Cardiac muscle cell (in vitro differentiated cells and primary cell): Measurements from ENCODE around the gene GATAD2A. TPM values are rescaled to one million over a fixed set of nuclear protein-coding genes. Genes with fewer than 3 reads are reported as not detected.

Experiments used
- DNase-seq, 2 donors: peaks; one replicate each; pipeline versions ENCODE4 v3.0.0 to v3.0.0-alpha.2; 2010 to 2017; ENCODE audit warnings: low read depth in 1 of 2, low spot score in 1 of 2
- H3K27ac ChIP-seq: fragments of 200-600 bp; sonication (generic); 2 replicates; pipeline ENCODE4 v1.5.1; 2016
- H3K27me3 ChIP-seq: fragments of 200-600 bp; sonication (generic); 2 replicates; pipeline ENCODE4 v1.6.0; 2016; ENCODE audit warnings: control low read depth
- H3K36me3 ChIP-seq: fragments of 200-600 bp; sonication (generic); 2 replicates; pipeline ENCODE4 v1.5.1; 2016; ENCODE audit warnings: control low read depth
- H3K4me1 ChIP-seq: fragments of 200-600 bp; sonication (generic); 2 replicates; pipeline ENCODE4 v1.8.1; 2017; ENCODE audit warnings: low read depth, mild to moderate bottlenecking, mixed run types
- H3K4me3 ChIP-seq: fragments of 200-600 bp; sonication (generic); 2 replicates; pipeline ENCODE4 v1.5.1; 2016; ENCODE audit warnings: mild to moderate bottlenecking
- H3K9me3 ChIP-seq: fragments of 200-600 bp; sonication (generic); 2 replicates; pipeline ENCODE4 v1.5.1; 2017; ENCODE audit warnings: low read depth, mild to moderate bottlenecking, control low read depth
- CTCF ChIP-seq: IDR thresholded peaks from 2 replicates; pipeline ENCODE4 v1.5.1; 2012; ENCODE audit warnings: low read depth, mild to moderate bottlenecking, low read length
- polyA plus RNA-seq: library from polyadenylated mRNA; unstranded; fragments of >200 nt; fragmentation: Nextera tagmentation; extraction: Ambion mirVana; gene quantifications from 2 replicates; pipeline ENCODE4 v1.2.1, GENCODE V29; 2016
- total RNA-seq: library from RNA; depleted of rRNA; stranded (reverse); fragments of >200 nt; gene quantifications from 2 replicates; pipeline ENCODE4 v1.2.3, GENCODE V29; 2016

The GATAD2A gene
- total and polyA plus RNA-seq, 2 experiments from 2014 or later: 32.3 to 98.3 TPM

- peak in 1 of 2 donors; percentile 43 for DNase-seq
- no peak overlapping the region for H3K4me3 ChIP-seq
- H3K27ac ChIP-seq: peak overlapping the region; percentile 48
- no peaks in the 10 kb centered on the region for H3K9me3 ChIP-seq
- no peak for TF ChIP-seq CTCF
- peaks cover 15% of the 10 kb centered on the region for H3K4me1 ChIP-seq
- no peaks in the 10 kb centered on the region for H3K27me3 ChIP-seq
- H3K36me3 ChIP-seq: no peaks in the 10 kb centered on the region
Observed at GRCh38 chr19:19444681-19445155, 39.2 kb downstream of the GATAD2A start.

- peaks cover 15% of the 10 kb centered on the region for H3K4me1 ChIP-seq
- DNase-seq: no peak
- no peak for TF ChIP-seq CTCF
- no peak overlapping the region for H3K4me3 ChIP-seq
- H3K27ac ChIP-seq: no peak overlapping the region
- no peaks in the 10 kb centered on the region for H3K36me3 ChIP-seq
- no peaks in the 10 kb centered on the region for H3K27me3 ChIP-seq
- no peaks in the 10 kb centered on the region for H3K9me3 ChIP-seq
Observed at GRCh38 chr19:19445288-19445687, 39.8 kb downstream of the GATAD2A start.

- no peak overlapping the region for H3K27ac ChIP-seq
Observed at GRCh38 chr19:19445911-19446361, 40.5 kb downstream of the GATAD2A start.

GRCh38 chr19:19446655-19447437, 41.4 kb downstream of the GATAD2A start:
- peaks cover 15% of the 10 kb centered on the region for H3K4me1 ChIP-seq
- no peak overlapping the region for H3K4me3 ChIP-seq
- TF ChIP-seq CTCF: no peak
- H3K27me3 ChIP-seq: no peaks in the 10 kb centered on the region
- H3K27ac ChIP-seq: no peak overlapping the region
- DNase-seq: no peak
- no peaks in the 10 kb centered on the region for H3K36me3 ChIP-seq
- H3K9me3 ChIP-seq: no peaks in the 10 kb centered on the region

More at GRCh38 chr19:19445911-19446361, 40.5 kb downstream of the GATAD2A start:
- DNase-seq: no peak
- no peaks in the 10 kb centered on the region for H3K27me3 ChIP-seq
- H3K36me3 ChIP-seq: no peaks in the 10 kb centered on the region
- H3K9me3 ChIP-seq: no peaks in the 10 kb centered on the region
- no peak overlapping the region for H3K4me3 ChIP-seq
- no peak for TF ChIP-seq CTCF
- H3K4me1 ChIP-seq: peaks cover 15% of the 10 kb centered on the region

GRCh38 chr19:19447536-19448237, 42.2 kb downstream of the GATAD2A start:
- no peak overlapping the region for H3K4me3 ChIP-seq
- peak overlapping the region; percentile 73 for H3K27ac ChIP-seq
- H3K36me3 ChIP-seq: no peaks in the 10 kb centered on the region
- H3K9me3 ChIP-seq: no peaks in the 10 kb centered on the region
- TF ChIP-seq CTCF: no peak
- peaks cover 15% of the 10 kb centered on the region for H3K4me1 ChIP-seq
- DNase-seq: no peak
- H3K27me3 ChIP-seq: no peaks in the 10 kb centered on the region
